HepG2 (cell line): Measurements from ENCODE around the gene RASSF4. TPM values are rescaled to one million over a fixed set of nuclear protein-coding genes. Genes with fewer than 3 reads are reported as not detected.

ENCODE experiments used
- ASH2L ChIP-seq: fragments of 300-600, 200-600 bp; sonication (generic); IDR thresholded peaks from 2 replicates; pipeline ENCODE4 v1.7.0; 2017; ENCODE audit warnings: low read depth, mild to moderate bottlenecking, moderate library complexity, mixed read lengths, low read length; ENCODE audit not compliant: insufficient read length
- CERS6 ChIP-seq: sonication (generic); formaldehyde crosslinking; IDR thresholded peaks from 2 replicates; pipeline ENCODE4 v1.5.0; 2020; ENCODE audit warnings: missing genetic modification reagents
- DMTF1 ChIP-seq: sonication (generic); formaldehyde crosslinking; IDR thresholded peaks from 2 replicates; pipeline ENCODE4 v1.4.0; 2020; ENCODE audit warnings: mild to moderate bottlenecking, missing genetic modification reagents
- FOXA1 ChIP-seq, 2 experiments: fragments of 450-650 bp in 1 of 2; sonication (generic) in 1 of 2; formaldehyde crosslinking in 1 of 2; IDR thresholded peaks; 2 replicates each; pipeline versions ENCODE4 v1.4.0 to v1.6.1; 2016 to 2020; ENCODE audit warnings: missing genetic modification reagents in 1 of 2
- FOXK2 ChIP-seq: fragments of 450-650 bp; IDR thresholded peaks from 2 replicates; pipeline ENCODE4 v1.6.1; 2016
- GZF1 ChIP-seq: sonication (generic); formaldehyde crosslinking; IDR thresholded peaks from 2 replicates; pipeline ENCODE4 v1.5.1; 2020; ENCODE audit warnings: mild to moderate bottlenecking, missing genetic modification reagents
- KAT7 ChIP-seq: IDR thresholded peaks from 2 replicates; pipeline ENCODE4 v1.6.1; 2018; ENCODE audit warnings: borderline replicate concordance, missing compliant biosample characterization
- MXD3 ChIP-seq: IDR thresholded peaks from 2 replicates; pipeline ENCODE4 v1.6.1; 2016; ENCODE audit warnings: mild to moderate bottlenecking, missing biosample characterization, missing genetic modification reagents
- NR2F1 ChIP-seq, 2 experiments: fragments of 450-650 bp in 1 of 2; formaldehyde crosslinking in 1 of 2; IDR thresholded peaks; 2 replicates each; pipeline versions ENCODE4 v1.5.0 to v1.6.1; 2016 to 2020; ENCODE audit warnings: mild to moderate bottlenecking in 1 of 2, missing compliant biosample characterization in 1 of 2, missing genetic modification reagents in 1 of 2, moderate library complexity in 1 of 2
- RXRA ChIP-seq: sonication (generic); formaldehyde crosslinking; IDR thresholded peaks from 2 replicates; pipeline ENCODE4 v1.5.1; 2020; ENCODE audit warnings: missing genetic modification reagents
- TEAD2 ChIP-seq: sonication (generic); formaldehyde crosslinking; IDR thresholded peaks from 2 replicates; pipeline ENCODE4 v1.9.0; 2021; ENCODE audit warnings: missing genetic modification reagents
- YEATS2 ChIP-seq: sonication (generic); formaldehyde crosslinking; IDR thresholded peaks from 2 replicates; pipeline ENCODE4 v1.4.0; 2020; ENCODE audit warnings: missing genetic modification reagents, borderline replicate concordance
- ZIK1 ChIP-seq: sonication (generic); formaldehyde crosslinking; IDR thresholded peaks from 2 replicates; pipeline ENCODE4 v1.5.0; 2020; ENCODE audit warnings: mild to moderate bottlenecking, low read depth, missing genetic modification reagents, borderline replicate concordance
- ZNF205 ChIP-seq: IDR thresholded peaks from 2 replicates; pipeline ENCODE4 v1.6.1; 2018; ENCODE audit warnings: missing biosample characterization, missing genetic modification reagents
- ZNF30 ChIP-seq: sonication (generic); formaldehyde crosslinking; IDR thresholded peaks from 2 replicates; pipeline ENCODE4 v1.5.0; 2020; ENCODE audit warnings: mild to moderate bottlenecking, missing genetic modification reagents
- ZNF329 ChIP-seq: sonication (generic); formaldehyde crosslinking; IDR thresholded peaks from 2 replicates; pipeline ENCODE4 v1.9.0; 2021; ENCODE audit warnings: low read depth, mild to moderate bottlenecking, missing genetic modification reagents
- ZNF331 ChIP-seq: sonication (generic); formaldehyde crosslinking; IDR thresholded peaks from 2 replicates; pipeline ENCODE4 v1.4.0; 2020; ENCODE audit warnings: missing genetic modification reagents
- ZNF484 ChIP-seq: sonication (generic); formaldehyde crosslinking; IDR thresholded peaks from 2 replicates; pipeline ENCODE4 v1.5.1; 2020; ENCODE audit warnings: mild to moderate bottlenecking, low read depth, missing genetic modification reagents, borderline replicate concordance
- ZNF562 ChIP-seq: sonication (generic); formaldehyde crosslinking; IDR thresholded peaks from 2 replicates; pipeline ENCODE4 v1.8.0; 2022; ENCODE audit warnings: missing genetic modification reagents, borderline replicate concordance
- ZNF724P ChIP-seq: sonication (generic); formaldehyde crosslinking; IDR thresholded peaks from 2 replicates; pipeline ENCODE4 v1.8.0; 2022; ENCODE audit warnings: missing genetic modification reagents, borderline replicate concordance
- polyA plus RNA-seq, 8 experiments: library from polyadenylated mRNA; depleted of rRNA in 3 of 8; stranded (reverse) in 7 of 8; unstranded in 1 of 8; fragments of >200 nt; fragmentation: Illumina TruSeq in 4 of 8; extraction: Trizol in 4 of 8; gene quantifications; 2 replicates each; pipeline versions ENCODE4 v1.2.1 to v1.2.3, GENCODE V29; 2011 to 2016; ENCODE audit warnings: low read depth in 4 of 8, missing spikeins in 1 of 8, mixed read lengths in 1 of 8; ENCODE audit not compliant: insufficient read depth in 1 of 8
- total RNA-seq, 5 experiments: library from RNA; depleted of rRNA; stranded (reverse); fragments of >200 nt; fragmentation: Illumina TruSeq; extraction: Trizol; gene quantifications; 2 replicates each; pipeline ENCODE4 v1.2.3, GENCODE V29; 2016; ENCODE audit warnings: low read depth in 1 of 5

Gene RASSF4
- total and polyA plus RNA-seq, 2 of the 13 experiments (the other 11 are each of a cell fraction or from before 2014, with no cell fraction given): 34.0 to 51.7 TPM

- TF ChIP-seq FOXA1 (IDR thresholded peaks at IDR 0.05) (no peak), FOXA1 (CRISPR knock-in tag; IDR thresholded peaks at IDR 0.05) (no peak), RXRA (CRISPR knock-in tag) (no peak; the same call in none of the 2 replicates), ZNF205 (no peak), ZNF562 (no peak), CERS6 (peak; percentile 64; the same call in 1 of the 2 replicates), YEATS2 (no peak), ZNF329 (CRISPR knock-in tag) (0 out of 2 replicates have a peak, but pooled peaks have one; percentile 24), DMTF1 (CRISPR knock-in tag) (no peak), NR2F1 (CRISPR knock-in tag; IDR thresholded peaks at IDR 0.05) (0 out of 4 replicates have a peak, but pooled peaks of 1 of the 2 experiments have one; percentile 35), KAT7 (no peak), ZNF331 (CRISPR knock-in tag) (no peak), MXD3 (CRISPR knock-in tag) (no peak; the same call in 1 of the 2 replicates), ZIK1 (CRISPR knock-in tag) (0 out of 2 replicates have a peak, but pooled peaks have one; percentile 52), TEAD2 (0 out of 2 replicates have a peak, but pooled peaks have one; percentile 44), GZF1 (CRISPR knock-in tag) (no peak), ASH2L (no peak), ZNF484 (CRISPR knock-in tag) (no peak), ZNF724P (CRISPR knock-in tag) (peak; percentile 73), FOXK2 (no peak), ZNF30 (CRISPR knock-in tag) (no peak)
These were observed 15.2 kb downstream of the RASSF4 start (continued) for GRCh38 chr10:44974628-44975430.
